Adrenal gland (tissue), 12 donors: ENCODE results near the gene MRM1. TPM values are rescaled to one million over a fixed set of nuclear protein-coding genes. Genes with fewer than 3 reads are reported as not detected.

Experiments used
- DNase-seq, 7 donors: peaks; one replicate each; pipeline ENCODE4 v3.0.0-alpha.2; 2019 to 2020
- H3K27ac ChIP-seq, 5 donors: fragments of 200-600 bp; sonication (generic) in 4 of 5; 1 replicate in 3 of 5; 2 replicates in 2 of 5; pipeline versions ENCODE4 v1.5.1 to v1.8.0; 2016 to 2020; ENCODE audit warnings: mild to moderate bottlenecking in 1 of 5
- H3K27me3 ChIP-seq: fragments of 200-600 bp; 2 replicates; pipeline ENCODE4 v1.8.0; 2021
- H3K36me3 ChIP-seq, 2 donors: fragments of 200-600 bp; replicated peaks in 1 of 2; 1 replicate in 1 of 2; 2 replicates in 1 of 2; pipeline versions ENCODE4 v1.5.1 to v1.8.0; 2018 to 2022
- H3K4me1 ChIP-seq, 2 donors: fragments of 200-600 bp; replicated peaks in 1 of 2; 1 replicate in 1 of 2; 2 replicates in 1 of 2; pipeline versions ENCODE4 v1.5.1 to v1.8.0; 2018 to 2021
- H3K4me3 ChIP-seq, 4 donors: fragments of 200-600 bp; sonication (generic) in 3 of 4; one replicate each; pipeline ENCODE4 v1.5.1; 2016 to 2018
- H3K9me3 ChIP-seq, 3 donors: fragments of 200-600 bp; sonication (generic) in 1 of 3; replicated peaks in 1 of 3; 1 replicate in 2 of 3; 2 replicates in 1 of 3; pipeline versions ENCODE4 v1.5.1 to v1.8.0; 2016 to 2021
- POLR2A ChIP-seq, 2 donors: fragments of 450-650 bp; IDR thresholded peaks; one replicate each; pipeline ENCODE4 v1.6.1; 2017; ENCODE audit warnings: antibody characterized with exemption in 2 of 2, mild to moderate bottlenecking in 2 of 2, moderate library complexity in 1 of 2
- WGBS, 4 donors: extraction: QIAGEN DNeasy Blood & Tissue Kit in 2 of 4; methylation state at CpG; one replicate each; pipeline versions ENCODE4 v1.1.5 to v1.1.7; 2013 to 2017; 5-methylcytosine and 5-hydroxymethylcytosine counted together
- intact Hi-C, 2 donors: fragments of 100-400 bp; cut with DNase I; formaldehyde crosslinking; loops; one replicate each; pipeline versions ENCODE4 v1.14.1 to v1.15.0; 2022 to 2023
- polyA plus RNA-seq, 3 donors: library from polyadenylated mRNA; stranded (reverse); fragments of 200-250 nt in 2 of 3; fragments of 350-450 nt in 1 of 3; fragmentation: Illumina TruSeq in 1 of 3; extraction: RNeasy Lipid Tissue Mini Kit (QIAGEN cat#74804) in 1 of 3; gene quantifications; one replicate each; pipeline ENCODE4 v1.2.3, GENCODE V29; 2013 to 2014
- total RNA-seq, 9 donors: library from RNA; depleted of rRNA in 4 of 9; stranded (reverse); fragments of >200 nt in 4 of 9; fragments of 120-200 nt in 1 of 9; fragmentation: NEBNext Ultra II Directional in 1 of 9; extraction: Animal tissue kit (Norgen Biotek cat#: 25700) in 1 of 9; gene quantifications; one replicate each; pipeline versions ENCODE4 v1.1.0 to v1.2.4, GENCODE V29; 2013 to 2023
- TF ChIP-seq, protein P1 (sequence below), 6 experiments: fragments of 450-650 bp in 4 of 6; fragments of 200-600 bp in 2 of 6; sonication (generic) in 1 of 6; IDR thresholded peaks; 1 replicate in 5 of 6; 2 replicates in 1 of 6; pipeline versions ENCODE4 v1.5.1 to v1.8.0; 2016 to 2021; ENCODE audit warnings: antibody characterized with exemption in 6 of 6, mild to moderate bottlenecking in 2 of 6, moderate library complexity in 1 of 6
- donor health status: healthy with polysubstance abuse.
- donor health status: Bipolar disorder and iron deficiency.
- donor health status: DM: yes; HTN: yes; CAD: no.
- donor health status: DM: no; HTN: no; CAD: no.
- donor health status: DM: no; HTN: no; CAD: no.
- donor health status: DM: yes; HTN: yes; CAD: no.

Gene MRM1
- total and polyA plus RNA-seq, 12 donors: 5.2 to 18.5 (median 9.7) TPM

DNA sequence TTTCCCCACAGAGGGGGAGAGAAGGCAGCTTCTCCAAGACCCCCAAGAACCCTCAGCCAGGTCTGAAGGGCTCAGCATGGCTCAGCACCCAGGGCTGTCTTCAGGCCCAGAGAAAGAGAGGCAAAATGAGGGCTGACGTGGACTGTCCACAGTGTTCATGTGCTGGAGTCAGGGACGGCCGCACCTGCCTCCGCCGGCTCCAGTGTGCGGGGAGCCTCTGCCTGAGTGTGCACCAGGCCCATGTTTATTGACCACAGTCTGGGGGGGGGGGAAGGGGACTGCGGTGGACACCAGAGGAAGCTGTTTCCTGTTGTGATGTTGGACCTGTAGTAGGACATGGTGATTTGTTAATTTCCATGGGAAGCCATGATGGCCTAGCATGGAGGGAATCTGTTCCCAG is 6.9 kb downstream of the MRM1 start:
- intact Hi-C loops: no loop called here
- DNase-seq: no peak
- peaks cover 0 to 28% of the 10 kb centered on the region in 2 donors for H3K4me1 ChIP-seq
- WGBS, 4 donors: 80 to 87% (median 83%) methylated on average over 6 to 7 of the region's 7 CpGs; no CpG with 5 or more reads in 1 of the 4 donors
- TF ChIP-seq, protein P1, sequence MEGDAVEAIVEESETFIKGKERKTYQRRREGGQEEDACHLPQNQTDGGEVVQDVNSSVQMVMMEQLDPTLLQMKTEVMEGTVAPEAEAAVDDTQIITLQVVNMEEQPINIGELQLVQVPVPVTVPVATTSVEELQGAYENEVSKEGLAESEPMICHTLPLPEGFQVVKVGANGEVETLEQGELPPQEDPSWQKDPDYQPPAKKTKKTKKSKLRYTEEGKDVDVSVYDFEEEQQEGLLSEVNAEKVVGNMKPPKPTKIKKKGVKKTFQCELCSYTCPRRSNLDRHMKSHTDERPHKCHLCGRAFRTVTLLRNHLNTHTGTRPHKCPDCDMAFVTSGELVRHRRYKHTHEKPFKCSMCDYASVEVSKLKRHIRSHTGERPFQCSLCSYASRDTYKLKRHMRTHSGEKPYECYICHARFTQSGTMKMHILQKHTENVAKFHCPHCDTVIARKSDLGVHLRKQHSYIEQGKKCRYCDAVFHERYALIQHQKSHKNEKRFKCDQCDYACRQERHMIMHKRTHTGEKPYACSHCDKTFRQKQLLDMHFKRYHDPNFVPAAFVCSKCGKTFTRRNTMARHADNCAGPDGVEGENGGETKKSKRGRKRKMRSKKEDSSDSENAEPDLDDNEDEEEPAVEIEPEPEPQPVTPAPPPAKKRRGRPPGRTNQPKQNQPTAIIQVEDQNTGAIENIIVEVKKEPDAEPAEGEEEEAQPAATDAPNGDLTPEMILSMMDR (IDR thresholded peaks at IDR 0.05): no peak
- TF ChIP-seq POLR2A (IDR thresholded peaks at IDR 0.05): no peak
- H3K36me3 ChIP-seq: no peaks in the 10 kb centered on the region
- no peak overlapping the region for H3K4me3 ChIP-seq
- no peaks in the 10 kb centered on the region for H3K9me3 ChIP-seq
- no peak overlapping the region for H3K27ac ChIP-seq
- H3K27me3 ChIP-seq: no peaks in the 10 kb centered on the region

- TF ChIP-seq, protein P1 (IDR thresholded peaks at IDR 0.05): peak; percentile 19 to 62 (median 49)
- no peak for TF ChIP-seq POLR2A (IDR thresholded peaks at IDR 0.05)
- H3K27me3 ChIP-seq: no peaks in the 10 kb centered on the region
- H3K36me3 ChIP-seq: no peaks in the 10 kb centered on the region
- intact Hi-C loops: no loop called here
- no peaks in the 10 kb centered on the region for H3K9me3 ChIP-seq
- H3K4me1 ChIP-seq: peaks cover 0 to 22% of the 10 kb centered on the region in 2 donors
- H3K4me3 ChIP-seq: peak overlapping the region in 1 of 4 donors; percentile 2
- DNase-seq: peak; percentile 56 to 82 (median 74)
- WGBS, 4 donors: 14 to 30% (median 24%) methylated on average over 10 to 24 of the region's 24 CpGs
- peak overlapping the region in 1 of 5 donors; percentile 61 for H3K27ac ChIP-seq
These were observed 7.6 kb downstream of the MRM1 start for GRCh38 chr17:36608794-36609497.

DNA sequence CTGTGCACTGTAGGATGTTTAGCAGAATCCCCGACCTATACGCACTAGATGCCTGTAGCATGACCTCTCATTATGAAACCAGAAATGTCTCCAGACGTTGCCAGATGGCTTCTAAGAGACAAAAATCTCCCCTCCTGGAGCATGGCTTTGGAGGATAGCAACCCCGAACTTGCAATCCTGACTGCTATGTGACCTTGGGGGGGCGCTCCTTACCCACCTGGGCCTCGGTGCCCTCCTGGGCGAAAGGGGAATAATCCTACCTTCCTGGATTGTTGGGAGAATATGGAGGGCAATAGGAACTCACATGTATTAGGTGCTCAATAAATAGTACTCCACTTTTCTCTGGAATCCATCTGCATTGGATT is 8.1 kb downstream of the MRM1 start:
- intact Hi-C loops: no loop called here
- no peak for DNase-seq
- Histone ChIP-seq H3K27me3 (no peaks in the 10 kb centered on the region), H3K4me3 (no peak overlapping the region), H3K36me3 (no peaks in the 10 kb centered on the region), H3K4me1 (peaks cover 0 to 19% of the 10 kb centered on the region in 2 donors), H3K9me3 (no peaks in the 10 kb centered on the region), H3K27ac (no peak overlapping the region)
- TF ChIP-seq, protein P1 (IDR thresholded peaks at IDR 0.05): no peak
- no peak for TF ChIP-seq POLR2A (IDR thresholded peaks at IDR 0.05)
- WGBS, 4 donors: 66 to 78% (median 75%) methylated on average over 5 to 7 of the region's 7 CpGs

GRCh38 chr17:36610474-36610873 is 9.1 kb downstream of the MRM1 start:
- no peak for TF ChIP-seq POLR2A (IDR thresholded peaks at IDR 0.05)
- Histone ChIP-seq H3K27me3 (no peaks in the 10 kb centered on the region), H3K4me1 (peaks cover 0 to 19% of the 10 kb centered on the region in 2 donors), H3K27ac (peak overlapping the region in 4 of 5 donors; percentile 3 to 58 (median 45)), H3K9me3 (no peaks in the 10 kb centered on the region), H3K4me3 (no peak overlapping the region), H3K36me3 (no peaks in the 10 kb centered on the region)
- DNase-seq: peak; percentile 66 to 82 (median 77)
- intact Hi-C loops: no loop called here
- whole genome bisulfite sequencing, 4 donors: 35 to 55% (median 40%) methylated on average over 6 of the region's 6 CpGs
